ENCODE measurements around the gene CHN1. TPM values are rescaled to one million over a fixed set of nuclear protein-coding genes. Genes with fewer than 3 reads are reported as not detected.

The CHN1 gene
- total RNA-seq, 4 donors from 2014 or later: 7.8 to 9.7 (median 9.4) TPM

DNA sequence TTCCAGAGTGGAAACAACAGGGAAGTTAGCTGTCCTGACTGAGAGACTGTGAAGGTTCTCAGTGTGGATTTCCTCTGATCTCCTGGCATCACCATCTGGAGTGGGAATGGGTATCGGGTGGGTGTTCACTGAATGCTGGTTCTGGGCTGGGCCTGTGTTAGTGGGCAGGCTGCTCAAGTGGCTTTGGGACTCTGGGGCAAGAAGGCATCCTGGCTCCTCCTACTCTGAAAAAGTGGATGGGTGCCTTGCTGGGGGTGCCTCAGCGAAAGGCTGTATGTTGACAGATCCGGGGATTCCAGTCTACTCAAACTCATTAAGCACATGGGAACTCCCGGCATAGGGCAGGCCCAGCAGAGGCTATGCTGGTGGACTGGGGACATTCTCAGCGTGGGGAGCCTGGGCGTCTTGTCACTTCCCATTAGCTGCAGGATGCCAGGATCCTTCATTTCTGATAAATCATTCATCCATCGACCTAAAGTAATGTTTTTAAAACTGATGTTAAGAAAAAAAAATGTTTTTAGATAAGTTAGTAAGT, 213.4 kb downstream of the CHN1 start:
- WGBS, 2 donors: 73 to 74% methylated on average over 7 of the region's 7 CpGs
- H3K36me3 ChIP-seq: no peaks in the 10 kb centered on the region
- no peak overlapping the region for H3K4me3 ChIP-seq (replicated peaks in 1 of 3)
- no peak overlapping the region for H3K27ac ChIP-seq
- H3K27me3 ChIP-seq: no peaks in the 10 kb centered on the region
- intact Hi-C loops (cut with DNase I): no loop called here
- no peaks in the 10 kb centered on the region for H3K9me3 ChIP-seq
- TF ChIP-seq, protein P1, sequence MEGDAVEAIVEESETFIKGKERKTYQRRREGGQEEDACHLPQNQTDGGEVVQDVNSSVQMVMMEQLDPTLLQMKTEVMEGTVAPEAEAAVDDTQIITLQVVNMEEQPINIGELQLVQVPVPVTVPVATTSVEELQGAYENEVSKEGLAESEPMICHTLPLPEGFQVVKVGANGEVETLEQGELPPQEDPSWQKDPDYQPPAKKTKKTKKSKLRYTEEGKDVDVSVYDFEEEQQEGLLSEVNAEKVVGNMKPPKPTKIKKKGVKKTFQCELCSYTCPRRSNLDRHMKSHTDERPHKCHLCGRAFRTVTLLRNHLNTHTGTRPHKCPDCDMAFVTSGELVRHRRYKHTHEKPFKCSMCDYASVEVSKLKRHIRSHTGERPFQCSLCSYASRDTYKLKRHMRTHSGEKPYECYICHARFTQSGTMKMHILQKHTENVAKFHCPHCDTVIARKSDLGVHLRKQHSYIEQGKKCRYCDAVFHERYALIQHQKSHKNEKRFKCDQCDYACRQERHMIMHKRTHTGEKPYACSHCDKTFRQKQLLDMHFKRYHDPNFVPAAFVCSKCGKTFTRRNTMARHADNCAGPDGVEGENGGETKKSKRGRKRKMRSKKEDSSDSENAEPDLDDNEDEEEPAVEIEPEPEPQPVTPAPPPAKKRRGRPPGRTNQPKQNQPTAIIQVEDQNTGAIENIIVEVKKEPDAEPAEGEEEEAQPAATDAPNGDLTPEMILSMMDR (IDR thresholded peaks at IDR 0.05): no peak
- TF ChIP-seq POLR2A (IDR thresholded peaks at IDR 0.05): no peak
- DNase-seq: no peak
- H3K4me1 ChIP-seq: no peaks in the 10 kb centered on the region

DNA sequence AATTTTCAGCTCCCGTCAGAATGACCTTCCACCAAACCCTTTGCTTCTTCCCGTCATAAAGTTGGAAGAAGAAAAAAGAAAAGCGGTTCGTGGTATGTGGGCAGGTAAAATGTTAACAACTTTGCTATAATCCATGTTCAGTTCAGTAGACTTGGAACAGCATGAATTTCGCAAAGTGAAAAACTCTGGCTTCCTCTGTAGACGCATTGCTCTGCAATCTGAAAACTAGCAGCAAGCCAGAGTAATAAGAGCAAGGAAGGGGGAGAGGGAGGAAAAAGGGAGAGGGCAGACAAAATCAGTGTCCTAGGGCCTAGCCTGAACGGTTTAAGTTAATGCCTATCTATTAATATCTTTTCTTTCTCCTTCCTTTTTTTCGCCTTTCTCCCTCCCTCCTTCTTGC, 214.2 kb downstream of the CHN1 start:
- no peak for TF ChIP-seq POLR2A (IDR thresholded peaks at IDR 0.05)
- WGBS, 2 donors: 82 to 83% methylated on average over 8 of the region's 8 CpGs

DNA sequence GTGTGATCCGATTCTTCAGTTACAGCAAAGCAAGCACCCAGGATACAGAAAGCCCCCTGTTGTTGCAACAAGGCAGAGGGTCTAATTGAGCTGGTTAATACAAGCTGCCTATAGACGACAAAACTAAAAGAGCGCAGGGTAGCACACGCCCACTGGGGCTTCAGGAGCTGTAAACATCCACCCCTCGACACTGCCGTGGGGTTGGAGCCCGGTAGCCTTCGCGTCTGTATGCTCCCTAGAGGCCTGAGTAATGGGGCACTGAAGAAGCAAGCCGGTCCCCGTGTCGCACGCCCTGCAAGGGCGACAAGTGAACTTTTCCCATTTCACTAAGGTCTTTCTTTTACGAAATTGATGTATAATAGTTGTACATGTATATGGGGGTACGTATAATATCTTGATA, 216.2 kb downstream of the CHN1 start:
- no peak for DNase-seq
- intact Hi-C loops (cut with DNase I): no loop called here
- no peaks in the 10 kb centered on the region for H3K36me3 ChIP-seq
- H3K27me3 ChIP-seq: no peaks in the 10 kb centered on the region
- H3K4me3 ChIP-seq (replicated peaks in 1 of 3): no peak overlapping the region
- H3K4me1 ChIP-seq: no peaks in the 10 kb centered on the region
- WGBS, 2 donors: 89 to 91% methylated on average over 15 to 16 of the region's 16 CpGs
- TF ChIP-seq, protein P1 (IDR thresholded peaks at IDR 0.05): no peak
- TF ChIP-seq POLR2A (IDR thresholded peaks at IDR 0.05): no peak
- no peaks in the 10 kb centered on the region for H3K9me3 ChIP-seq
- H3K27ac ChIP-seq: no peak overlapping the region

More for the DNA sequence above, 214.2 kb downstream of the CHN1 start:
- Histone ChIP-seq H3K4me1 (no peaks in the 10 kb centered on the region), H3K27me3 (no peaks in the 10 kb centered on the region), H3K9me3 (no peaks in the 10 kb centered on the region), H3K36me3 (no peaks in the 10 kb centered on the region), H3K4me3 (replicated peaks in 1 of 3) (no peak overlapping the region), H3K27ac (no peak overlapping the region)
- no peak for DNase-seq
- intact Hi-C loops (cut with DNase I): no loop called here

DNA sequence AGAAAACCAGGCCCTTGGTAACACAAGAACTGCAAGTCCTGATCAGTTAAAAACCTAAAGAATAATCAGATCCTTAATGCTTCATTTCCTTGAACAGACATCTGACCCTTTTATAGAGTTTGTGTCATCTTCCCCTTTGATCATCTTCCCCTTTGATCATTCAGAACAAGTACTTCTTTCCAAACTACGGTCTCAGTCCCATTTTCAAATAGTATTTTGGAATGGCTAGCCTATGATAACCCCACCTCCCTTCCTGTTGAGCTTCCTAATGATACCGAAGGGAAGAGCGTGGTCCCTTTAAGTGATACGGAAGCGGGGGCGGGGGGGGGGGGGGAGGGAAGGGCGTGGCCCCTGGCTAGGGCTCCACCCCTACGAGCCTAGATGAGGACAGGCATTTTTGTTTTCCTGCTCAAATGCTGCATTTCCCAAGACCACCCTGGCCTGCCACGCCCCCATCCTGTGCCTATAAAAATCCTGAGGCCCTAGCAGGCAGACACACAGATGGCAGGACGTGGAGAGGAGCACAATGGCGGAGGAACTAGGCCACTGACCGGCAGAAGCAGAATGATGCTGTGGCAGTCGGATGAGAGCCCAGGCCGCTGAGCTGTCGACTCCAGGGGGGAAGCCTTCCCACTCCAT, 216.8 kb downstream of the CHN1 start:
- H3K27ac ChIP-seq: no peak overlapping the region
- no peaks in the 10 kb centered on the region for H3K36me3 ChIP-seq
- no peaks in the 10 kb centered on the region for H3K9me3 ChIP-seq
- H3K4me3 ChIP-seq (replicated peaks in 1 of 3): no peak overlapping the region
- no peaks in the 10 kb centered on the region for H3K4me1 ChIP-seq
- WGBS, 2 donors: 64 to 65% methylated on average over 14 of the region's 15 CpGs
- TF ChIP-seq, protein P1 (IDR thresholded peaks at IDR 0.05): no peak
- TF ChIP-seq POLR2A (IDR thresholded peaks at IDR 0.05): no peak
- intact Hi-C loops (cut with DNase I): no loop called here
- no peak for DNase-seq
- H3K27me3 ChIP-seq: no peaks in the 10 kb centered on the region

DNA sequence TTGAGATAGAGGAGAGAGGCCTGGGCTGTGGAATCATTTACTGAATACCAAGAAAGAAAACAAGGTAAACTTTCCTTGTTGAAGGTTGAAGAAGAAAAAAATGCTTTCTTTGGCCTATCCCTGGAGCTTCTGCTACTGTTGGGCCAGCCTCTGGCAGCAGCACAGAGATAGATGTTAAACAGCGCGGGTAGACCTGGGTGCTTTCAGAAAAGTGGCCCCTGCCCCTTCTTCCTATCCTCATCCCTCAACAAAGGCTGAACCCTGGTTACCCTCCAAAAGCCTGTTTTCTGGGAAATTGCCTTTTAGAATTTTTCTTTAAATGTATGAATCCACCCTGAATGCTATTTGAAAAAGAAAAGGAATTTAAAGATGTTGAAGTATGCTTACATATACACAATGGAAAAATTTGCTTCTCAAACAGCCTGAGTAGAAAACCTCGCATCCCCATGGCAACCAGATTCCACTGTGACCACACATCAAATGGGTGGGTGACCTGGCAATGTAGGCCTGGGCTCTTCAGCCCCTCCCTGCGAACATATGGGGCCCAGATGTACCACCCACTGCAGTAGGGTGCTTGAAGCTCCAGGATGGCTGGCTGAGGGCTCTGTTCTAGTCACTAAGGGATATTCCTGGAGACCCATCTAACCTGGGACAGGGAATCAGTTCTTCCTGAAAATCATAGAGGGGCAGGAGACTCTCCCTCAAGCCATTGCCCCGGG, 217.5 kb downstream of the CHN1 start:
- no peak overlapping the region for H3K4me3 ChIP-seq (replicated peaks in 1 of 3)
- no peaks in the 10 kb centered on the region for H3K9me3 ChIP-seq
- TF ChIP-seq, protein P1 (IDR thresholded peaks at IDR 0.05): no peak
- no peak for TF ChIP-seq POLR2A (IDR thresholded peaks at IDR 0.05)
- H3K4me1 ChIP-seq: no peaks in the 10 kb centered on the region
- H3K27me3 ChIP-seq: no peaks in the 10 kb centered on the region
- intact Hi-C loops (cut with DNase I): no loop called here
- WGBS, 2 donors: 80% methylated on average over 5 of the region's 5 CpGs
- no peak overlapping the region for H3K27ac ChIP-seq
- DNase-seq: no peak
- no peaks in the 10 kb centered on the region for H3K36me3 ChIP-seq

Measured in thyroid gland (tissue), 4 donors.